SIG-M5 treated with dmso at 0.1 percent for 504 hours (cell line): Measurements from ENCODE around the gene GNAI3.

Experiments
- DNase-seq: peaks from one replicate; lab custom pipeline; 2025; ENCODE audit not compliant: unreplicated experiment; lab: John Stamatoyannopoulos, UW

The GNAI3 gene

DNA sequence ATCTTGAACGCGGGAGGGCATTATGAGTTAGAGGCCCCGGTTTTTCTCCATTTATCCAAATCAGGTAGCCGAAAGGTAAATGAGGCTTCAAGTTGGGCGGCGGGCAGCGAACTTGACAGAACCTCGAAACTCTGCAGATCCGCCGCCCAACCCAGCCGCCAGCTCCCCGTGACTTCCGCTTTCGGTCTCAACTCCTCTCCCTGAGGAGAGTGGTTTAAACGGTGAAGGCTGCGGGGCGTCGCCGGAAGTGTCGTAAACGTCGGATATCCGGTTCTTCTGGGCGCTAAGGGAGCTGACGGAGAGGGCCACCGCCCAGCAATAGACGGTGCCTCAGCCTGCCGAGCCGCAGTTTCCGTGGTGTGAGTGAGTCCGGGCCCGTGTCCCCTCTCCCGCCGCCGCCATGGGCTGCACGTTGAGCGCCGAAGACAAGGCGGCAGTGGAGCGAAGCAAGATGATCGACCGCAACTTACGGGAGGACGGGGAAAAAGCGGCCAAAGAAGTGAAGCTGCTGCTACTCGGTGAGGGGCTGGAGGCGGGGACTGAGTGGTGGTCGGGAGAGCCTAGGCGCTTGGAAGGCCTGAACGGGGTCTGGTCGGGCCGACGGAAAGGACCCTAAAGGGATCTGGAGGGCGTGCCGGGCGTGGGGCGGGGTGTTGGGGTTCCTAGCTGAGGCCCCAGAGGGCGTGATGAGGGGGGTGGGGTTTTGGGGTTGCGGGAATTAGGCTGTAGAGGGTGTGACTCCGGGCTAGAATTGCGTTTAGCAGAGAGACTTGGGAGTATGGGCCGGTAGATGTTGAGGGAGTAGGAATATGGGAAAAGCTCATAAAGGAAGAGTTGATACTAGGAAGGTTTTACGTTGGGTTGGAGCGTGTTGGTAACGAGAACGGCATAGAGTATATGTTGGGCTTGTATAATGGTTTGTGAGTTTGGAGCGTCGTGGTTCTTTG is at the start of gene GNAI3:
Gene GNAI3 (plus strand): TSS at position 295 of the 947 bp plus-strand sequence. CDS start 106 bp downstream, at position 401.
- peak; percentile 97 for DNase-seq

DNA sequence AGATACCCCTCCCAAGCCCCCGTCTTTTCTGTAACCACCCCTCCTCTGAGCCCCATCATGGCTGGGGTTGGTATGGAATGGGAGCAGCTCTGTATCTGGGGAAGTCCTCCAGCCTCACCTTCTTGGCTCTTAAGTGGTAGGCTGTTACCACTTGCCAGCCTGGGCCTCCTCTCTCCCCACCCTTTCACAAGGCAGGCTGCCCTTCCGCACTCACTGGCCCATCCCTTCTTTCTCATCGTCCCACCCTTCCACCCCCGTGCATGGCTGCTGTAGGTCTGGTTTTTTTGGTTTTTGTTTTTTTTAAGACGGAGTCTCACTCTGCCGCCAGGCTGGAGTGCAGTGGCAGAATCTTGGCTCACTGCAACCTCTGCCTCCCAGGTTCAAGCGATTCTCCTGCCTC is 49.3 kb upstream of the GNAI3 start:
- DNase-seq = no peak

DNA sequence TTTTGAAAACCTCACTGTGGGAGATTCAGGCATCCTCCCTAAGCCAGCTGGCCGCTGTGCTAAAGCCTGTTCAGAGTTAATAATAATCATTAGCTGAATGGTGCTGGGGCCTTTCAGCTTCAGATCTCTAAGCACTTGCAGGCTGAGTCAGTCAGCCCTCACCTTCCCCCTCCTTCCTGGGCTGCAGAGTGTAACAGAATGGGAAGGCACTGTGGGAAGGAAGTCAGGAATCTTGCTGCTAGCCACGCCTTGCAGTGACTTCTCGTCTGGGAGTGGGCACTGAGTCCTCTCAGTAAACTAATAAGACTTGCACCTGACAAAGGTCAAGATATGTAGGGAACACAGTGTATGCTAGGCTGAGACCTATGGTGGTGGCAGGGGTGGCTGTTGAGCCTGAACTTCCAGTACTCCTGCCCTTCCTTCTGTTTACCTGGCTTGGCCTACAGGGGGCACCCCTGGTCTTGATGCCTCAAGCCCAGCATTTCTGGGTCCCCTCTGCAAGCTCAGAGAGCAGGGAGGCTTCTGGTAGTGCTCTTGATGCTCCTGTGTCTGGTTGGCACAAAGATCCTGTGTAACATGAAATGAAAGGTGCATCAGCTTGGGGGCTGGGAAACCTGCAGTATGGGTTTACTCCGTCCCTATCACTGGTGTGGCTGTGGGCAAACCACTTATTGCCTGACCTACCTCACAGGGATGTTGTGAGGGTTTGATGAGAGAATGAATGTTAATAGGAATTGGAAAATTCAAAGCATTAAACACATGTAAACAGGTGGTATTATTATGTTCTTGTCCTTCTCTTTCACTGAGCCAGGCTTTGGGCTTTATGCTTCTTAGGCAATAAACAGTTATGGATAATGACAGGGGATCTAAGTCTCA is 48.5 kb upstream of the GNAI3 start:
- peak; percentile 62 for DNase-seq

DNA sequence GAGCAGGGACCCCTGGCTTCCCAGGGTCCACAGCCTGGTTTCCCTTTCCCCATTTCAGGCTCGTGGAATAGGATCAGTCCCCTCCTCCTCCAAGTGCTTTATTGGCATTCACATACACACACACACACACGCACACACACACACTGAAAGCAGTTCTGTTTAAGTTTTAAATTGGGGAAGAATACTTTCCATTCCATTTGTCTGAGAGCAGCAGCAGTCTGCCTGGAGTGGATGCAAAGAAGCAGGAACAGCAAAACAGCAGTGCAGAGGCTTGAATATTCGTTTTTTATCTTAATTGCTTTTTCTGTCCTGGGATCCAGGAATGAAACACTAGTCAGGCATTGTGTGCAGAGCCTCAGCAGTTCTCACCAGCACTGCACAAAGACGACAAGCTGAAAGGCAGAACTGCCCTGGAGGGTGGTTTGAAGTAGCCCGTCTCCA is 47.5 kb upstream of the GNAI3 start:
- no peak for DNase-seq

DNA sequence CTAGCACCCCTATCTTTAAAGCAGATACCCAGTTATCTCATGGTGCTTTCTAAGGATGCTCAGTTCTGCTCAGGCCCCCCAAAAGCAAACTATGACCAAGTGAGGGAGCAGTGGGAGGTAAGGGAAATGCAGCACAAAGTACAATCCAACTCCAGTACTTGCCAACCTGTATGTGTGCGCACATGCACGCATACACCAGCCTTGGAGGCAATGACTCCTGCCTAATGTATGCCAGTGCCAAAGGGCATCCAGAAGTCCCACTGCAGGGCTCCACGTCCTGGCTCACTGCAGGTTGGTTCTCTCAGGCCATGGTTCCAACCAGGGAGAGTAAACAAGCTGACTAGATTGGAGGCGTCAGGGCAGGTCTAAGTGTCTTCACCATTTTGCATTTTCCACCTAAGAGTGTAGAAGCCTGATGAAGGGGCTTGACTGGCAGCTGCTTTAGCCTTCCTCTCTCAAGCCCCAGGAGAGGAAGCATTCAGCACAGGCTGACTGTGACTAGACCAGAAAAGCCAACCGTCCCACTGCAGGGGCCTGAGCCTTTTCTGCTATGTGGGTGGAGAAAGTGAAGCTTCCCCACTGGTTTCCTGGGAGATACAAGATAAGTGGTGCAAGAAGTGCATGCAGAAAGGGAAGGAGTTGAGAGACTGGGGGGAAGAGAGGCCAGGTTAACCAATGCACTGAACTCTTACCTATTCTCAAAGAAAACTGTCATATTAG is 46.6 kb upstream of the GNAI3 start:
- DNase-seq = no peak

DNA sequence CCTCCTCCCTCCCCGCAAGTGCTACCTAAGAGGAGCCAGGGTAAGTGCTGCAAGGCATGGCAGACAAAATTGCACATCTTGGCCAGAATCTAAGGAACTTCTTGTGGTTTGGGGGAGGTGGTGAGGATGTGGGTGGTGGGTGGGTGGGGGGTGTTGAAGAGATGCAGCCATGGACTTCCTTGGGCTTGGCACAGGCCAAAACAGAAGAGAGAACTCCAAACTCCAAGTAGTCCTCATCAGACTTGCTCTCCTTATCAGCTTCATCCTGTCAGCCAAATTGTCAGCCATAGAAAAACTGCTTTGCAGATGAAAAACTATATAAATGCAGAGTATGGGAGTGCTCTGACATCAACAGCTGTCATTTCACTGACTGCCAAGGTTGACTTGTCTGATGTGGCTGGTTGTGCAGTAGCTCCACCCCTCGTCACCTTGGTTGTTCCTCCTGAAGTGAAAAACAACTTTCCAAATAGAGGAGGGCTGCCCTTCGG is 46.0 kb upstream of the GNAI3 start:
- DNase-seq = no peak

DNA sequence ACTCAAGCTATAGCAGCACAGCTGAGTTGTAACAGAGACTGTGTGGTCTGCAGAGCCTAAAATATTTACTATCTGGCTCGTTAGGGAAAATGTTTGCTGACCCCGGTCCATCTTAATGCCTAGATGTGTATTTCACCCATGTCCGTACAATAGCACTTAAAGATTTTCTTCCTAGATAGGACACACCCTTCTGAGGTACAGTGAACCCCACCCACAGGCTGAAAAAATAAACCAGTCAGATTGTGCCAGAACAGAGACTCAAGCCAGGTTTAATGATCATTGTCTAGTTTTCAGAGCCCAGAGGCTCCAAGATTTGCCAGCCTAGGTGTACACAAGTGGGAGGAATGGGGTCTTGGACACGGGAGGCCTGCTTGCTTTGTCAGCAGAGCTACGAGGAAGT is 44.5 kb upstream of the GNAI3 start:
- DNase-seq = no peak

DNA sequence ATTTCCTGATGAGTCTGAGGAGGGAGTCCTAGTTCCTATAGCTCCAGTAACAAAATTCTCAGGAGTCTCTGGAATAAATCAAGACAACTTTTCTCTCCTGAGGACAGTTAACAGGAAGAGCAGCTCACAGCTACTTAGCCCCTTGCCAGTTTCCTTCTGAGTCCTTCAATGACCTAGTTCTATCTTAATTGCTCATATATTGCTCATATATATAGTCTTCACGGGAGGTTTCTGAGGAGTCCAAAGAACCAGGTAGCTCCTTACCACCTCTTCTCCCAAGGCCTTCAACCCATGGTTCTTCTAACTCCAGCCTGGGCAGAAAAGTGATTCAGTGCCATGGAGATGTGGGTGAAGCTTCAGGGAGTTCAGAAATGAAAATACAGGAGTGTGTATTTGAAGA is 43.4 kb upstream of the GNAI3 start:
- DNase-seq = no peak

DNA sequence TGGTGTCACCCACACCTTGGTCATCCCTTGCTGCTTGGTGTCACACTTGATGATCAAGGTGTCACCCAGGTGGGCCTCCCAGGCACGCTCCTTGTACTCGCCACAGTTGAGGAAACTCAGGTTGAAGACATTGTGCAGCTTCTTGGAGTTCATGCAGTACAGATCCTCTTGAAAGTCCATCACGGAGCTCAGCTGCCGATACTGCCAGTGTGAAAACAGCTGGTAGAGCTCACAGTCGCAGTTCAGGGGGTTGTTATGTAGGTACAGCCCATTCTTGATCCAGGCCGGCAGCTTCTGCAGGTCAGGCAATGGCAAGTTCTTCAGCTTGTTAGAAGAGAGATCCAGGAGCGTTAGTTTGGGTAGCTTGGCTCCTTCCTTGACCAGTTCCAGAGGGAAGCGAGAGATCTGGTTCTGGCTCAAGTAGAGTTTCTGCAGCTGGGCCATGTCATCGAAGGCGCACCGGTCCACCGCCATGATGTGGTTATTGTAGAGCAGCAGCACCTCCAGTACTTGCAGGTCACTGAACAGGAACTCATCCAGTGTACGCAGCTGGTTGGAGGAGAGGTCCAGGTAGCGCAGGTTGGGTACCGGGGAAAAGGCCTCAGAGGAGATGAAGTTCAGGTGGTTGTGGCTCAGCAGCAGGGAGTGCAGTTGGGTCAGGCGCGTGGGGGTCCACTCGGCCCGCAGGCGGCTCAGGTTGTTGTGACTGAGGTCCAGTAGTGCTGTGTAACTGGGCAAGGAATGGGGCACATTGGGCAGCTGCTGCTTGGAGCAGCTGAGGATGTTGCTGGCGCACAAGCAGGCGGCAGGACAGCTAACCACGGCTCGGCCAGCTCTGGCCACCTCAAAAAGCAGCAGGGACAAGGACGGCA is 40.2 kb upstream of the GNAI3 start:
- DNase-seq = no peak

DNA sequence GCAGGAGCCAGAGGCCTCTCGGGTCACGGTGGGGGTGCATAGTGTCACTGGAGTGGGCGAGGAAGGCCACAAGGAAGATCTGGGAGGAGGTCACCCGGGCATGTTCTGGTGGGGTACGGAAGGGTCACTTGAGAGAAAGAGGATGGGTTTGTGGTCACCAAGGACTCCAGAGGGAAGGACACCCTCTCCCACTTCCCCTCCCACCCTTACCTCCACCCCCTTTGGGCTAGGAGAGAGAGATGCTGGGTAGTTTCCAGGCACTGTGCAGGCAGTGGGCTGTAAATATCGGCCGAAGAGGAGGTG is 39.6 kb upstream of the GNAI3 start:
- no peak for DNase-seq

DNA sequence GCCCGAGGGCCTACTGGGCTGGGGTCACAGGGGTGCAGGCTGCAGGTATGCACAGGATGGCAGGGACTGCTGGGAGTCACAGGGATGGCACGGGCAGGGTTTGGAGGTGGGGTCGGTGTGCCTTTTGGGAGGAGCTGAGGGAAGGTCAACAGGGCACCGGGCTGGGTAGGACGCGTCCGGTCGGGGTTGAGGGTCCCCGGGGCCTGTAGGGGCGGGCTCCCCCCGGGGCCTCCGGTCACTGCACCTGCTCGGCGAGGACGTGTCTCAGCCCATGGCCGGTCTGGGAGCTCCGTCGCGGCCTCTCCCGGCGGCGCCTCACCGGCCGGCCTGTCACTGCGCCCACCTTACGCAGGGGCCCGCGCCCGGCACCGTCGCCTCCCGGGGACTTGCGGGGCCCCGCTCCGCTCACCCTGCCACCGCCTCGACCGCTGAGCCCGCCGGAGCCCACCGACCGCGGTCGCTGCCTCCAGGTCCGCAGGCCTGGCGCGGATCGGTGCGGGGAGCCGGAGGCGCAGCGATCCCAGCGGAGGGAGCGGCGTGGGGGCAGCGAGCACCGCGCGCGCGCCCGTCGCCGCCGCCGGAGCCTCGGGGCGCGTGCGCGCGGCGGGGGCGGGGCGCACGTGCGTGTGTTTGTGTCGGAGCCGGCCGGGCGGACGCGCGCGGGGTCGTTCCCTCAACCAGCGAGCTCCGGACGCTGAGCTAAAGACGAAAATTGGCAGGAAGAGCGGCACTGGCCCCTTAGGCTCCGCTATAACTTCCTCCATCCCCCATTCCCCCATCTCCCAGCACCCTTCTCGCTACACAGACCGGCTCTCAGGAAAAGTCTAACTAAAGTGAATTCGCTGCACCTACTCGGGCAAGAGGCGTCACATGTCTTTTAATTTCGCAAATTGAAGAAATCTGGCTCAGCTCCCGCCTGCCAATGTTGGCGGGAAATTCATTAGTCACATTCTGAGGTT is 39.0 kb upstream of the GNAI3 start, which contains the start of gene AMIGO1:
Gene AMIGO1 (minus strand): TSS at position 552 of the 959 bp plus-strand sequence. CDS start 815 bp downstream, outside the sequence.
- DNase-seq = peak; percentile 39

DNA sequence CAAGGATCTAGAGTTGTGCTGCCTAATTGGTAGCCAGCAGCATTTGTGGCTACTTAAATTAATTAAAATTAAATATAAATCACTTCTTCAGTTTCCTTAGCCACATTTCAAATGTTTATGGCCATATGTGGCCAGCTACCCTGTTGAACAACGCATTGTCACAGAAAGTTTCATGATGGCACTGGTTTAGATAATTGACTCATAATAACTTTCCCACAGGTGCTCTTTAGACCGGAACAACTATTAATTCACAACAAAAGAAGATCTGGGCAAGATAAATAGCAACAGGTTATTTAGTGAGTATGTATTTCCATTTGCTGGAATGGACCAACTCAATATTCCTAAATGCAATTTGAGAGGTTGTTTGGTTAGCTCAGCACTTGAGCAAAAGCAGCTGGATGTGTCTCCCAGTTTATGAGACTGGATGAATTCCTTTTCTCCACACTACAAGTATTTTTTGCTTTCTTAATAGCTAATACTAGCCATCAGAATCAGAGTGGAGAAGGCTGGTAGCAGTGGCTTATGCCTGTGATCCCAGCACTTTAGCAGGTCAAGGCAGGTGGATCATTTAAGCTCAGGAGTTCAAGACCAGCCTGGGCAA is 35.2 kb upstream of the GNAI3 start:
- DNase-seq = no peak

DNA sequence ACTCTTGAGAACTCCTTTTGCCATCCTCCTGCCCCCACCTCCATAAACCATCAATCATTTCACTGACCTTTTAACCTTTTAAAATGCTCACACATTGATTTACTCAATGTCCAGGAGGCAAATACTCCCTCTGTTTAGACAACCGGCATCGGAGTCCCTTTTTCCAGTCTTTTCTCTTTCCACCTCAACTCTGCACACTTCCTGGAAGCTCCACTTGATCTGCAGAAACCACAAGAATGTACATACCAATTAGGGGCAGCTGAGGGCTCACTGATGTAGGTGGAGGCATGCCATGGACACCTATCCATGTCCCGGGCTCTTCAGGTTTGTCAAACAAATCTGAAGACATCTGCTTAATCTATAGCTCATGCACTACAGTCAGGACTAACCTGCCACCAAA is 33.6 kb upstream of the GNAI3 start:
- no peak for DNase-seq

DNA sequence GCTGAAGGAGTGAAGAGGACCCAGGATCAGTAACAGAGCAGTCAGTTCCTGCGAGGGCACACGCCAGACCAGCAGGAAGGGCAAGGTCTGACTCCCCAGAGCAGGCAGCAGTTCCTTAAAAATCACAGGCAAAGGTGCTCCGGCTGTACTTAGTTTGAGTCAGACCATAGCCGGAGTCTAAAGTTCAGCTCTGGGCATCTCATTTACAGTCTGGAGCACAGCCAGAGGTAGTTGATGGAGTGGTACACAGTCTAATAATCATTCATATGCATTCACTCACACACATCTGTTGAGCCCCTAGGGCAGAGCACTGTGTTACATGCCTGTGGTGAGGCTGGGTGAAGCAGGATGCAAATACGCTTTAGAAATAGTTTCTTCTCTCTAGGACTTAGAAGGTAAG is 31.5 kb upstream of the GNAI3 start:
- DNase-seq = no peak

DNA sequence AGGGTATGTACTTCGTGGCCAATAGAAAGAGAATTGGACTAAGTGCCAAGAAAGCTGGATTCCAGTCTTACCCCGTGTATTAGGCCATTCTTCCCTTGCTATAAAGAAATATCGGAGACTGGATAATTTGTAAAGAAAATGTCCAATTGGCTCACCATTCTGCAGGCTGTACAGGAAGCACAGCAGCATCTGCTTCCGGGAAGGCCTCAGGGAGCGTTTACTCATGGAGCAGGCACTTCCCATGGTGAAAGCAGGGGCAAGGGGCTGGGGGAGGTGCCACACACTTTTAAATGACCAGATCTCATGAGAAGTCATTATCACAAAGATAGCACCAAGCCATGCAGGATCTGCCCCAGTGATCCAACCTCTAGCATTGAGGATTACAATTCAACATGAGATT is 31.1 kb upstream of the GNAI3 start:
- no peak for DNase-seq

DNA sequence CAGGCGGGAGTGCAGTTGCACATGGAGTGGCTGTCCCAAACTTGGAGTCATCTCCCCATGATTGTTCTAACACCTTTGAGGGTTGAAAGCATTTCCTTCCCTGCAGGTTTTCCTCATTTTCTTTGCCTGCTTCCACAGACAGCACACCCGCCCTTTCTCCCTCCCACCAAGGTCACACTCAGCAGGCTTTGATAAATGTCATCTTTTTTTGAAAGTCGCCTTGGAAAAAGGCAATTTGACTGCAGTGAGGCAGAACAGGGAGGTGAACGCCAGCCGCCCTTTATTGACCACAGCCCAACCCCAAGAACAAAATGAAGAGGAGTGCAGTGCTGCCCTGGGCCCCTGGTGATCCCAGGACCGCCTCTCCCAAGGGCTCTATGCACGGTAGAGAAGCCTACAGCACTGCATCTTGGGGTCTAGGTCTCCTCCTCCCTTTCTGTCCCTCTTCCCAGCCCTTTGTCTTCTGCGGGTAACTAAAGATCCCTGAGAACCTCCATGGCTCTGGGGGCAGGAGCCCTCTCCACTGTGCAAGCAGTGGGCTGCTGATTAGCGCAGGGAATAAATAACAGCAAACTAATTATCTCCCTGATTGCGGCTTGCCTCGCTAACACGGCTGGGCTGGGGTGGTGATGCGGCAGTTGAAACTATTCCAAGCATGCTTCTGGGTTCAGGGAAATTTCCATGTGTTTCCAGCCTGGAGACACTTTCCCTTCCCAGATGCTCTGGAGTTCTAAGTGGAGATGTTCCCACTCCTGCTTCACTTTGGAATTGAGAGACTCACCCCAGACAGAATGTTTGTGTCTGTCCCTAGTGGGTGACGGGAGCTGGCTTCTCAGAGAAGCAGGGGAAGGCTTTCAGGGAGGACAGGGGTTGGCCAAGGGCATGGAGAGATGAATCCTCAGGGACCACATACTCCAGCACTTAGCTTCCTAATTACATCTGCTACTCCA is 27.1 kb upstream of the GNAI3 start:
- no peak for DNase-seq

DNA sequence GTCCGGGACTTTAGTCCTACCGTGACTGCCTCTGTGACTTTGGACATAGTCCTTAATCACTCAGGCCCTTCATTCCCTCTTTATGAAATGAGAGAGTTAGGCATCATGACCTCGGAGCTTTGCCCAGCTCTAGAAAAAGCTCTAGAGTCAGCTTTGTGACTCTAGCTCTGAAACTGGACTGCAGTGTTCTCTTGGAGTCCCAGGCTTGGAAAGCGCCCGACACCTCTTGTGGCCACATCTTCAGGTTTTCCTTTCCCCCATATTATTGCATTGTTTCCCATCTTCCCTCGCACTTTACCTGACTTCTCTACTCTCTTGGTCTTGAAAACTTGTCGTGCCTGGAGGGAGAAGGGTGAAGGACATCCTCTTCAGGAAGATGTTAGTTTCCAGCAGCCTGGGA is 26.4 kb upstream of the GNAI3 start:
- DNase-seq = no peak
